ENCODE data around the gene PHF2.

Gene PHF2

DNA sequence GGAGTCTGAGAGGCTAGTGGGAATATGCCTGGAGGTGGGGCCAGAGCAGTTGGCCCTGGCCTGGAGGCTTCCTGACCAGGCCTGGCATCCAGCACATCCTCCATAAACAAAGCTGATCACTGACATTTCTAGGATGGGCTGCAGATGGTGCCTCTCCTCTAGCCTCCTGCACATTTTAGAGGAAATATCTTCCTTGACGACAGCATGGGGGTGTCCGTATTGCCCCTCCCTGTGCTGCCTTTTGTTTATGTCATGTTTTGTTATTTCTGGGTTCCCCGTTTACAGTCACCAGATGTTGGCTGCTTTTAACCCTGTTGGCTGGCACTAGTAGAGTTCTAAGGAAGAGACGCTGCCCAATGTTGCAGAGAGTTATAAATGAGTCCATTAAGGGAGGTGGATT lies 148.5 kb downstream of the PHF2 start:
- peaks cover 4% of the 10 kb centered on the region for H3K27me3 Mint-ChIP-seq
- peaks cover 4% of the 10 kb centered on the region for H3K9me3 Mint-ChIP-seq
- H3K27ac Mint-ChIP-seq, result no peak overlapping the region
- DNase-seq (no peak), ATAC-seq (no peak)
- H3K4me3 Mint-ChIP-seq, result no peak overlapping the region
- no peaks in the 10 kb centered on the region for H3K36me3 Mint-ChIP-seq (ENCODE audit: low read depth)
- H3K4me1 Mint-ChIP-seq, result no peaks in the 10 kb centered on the region

DNA sequence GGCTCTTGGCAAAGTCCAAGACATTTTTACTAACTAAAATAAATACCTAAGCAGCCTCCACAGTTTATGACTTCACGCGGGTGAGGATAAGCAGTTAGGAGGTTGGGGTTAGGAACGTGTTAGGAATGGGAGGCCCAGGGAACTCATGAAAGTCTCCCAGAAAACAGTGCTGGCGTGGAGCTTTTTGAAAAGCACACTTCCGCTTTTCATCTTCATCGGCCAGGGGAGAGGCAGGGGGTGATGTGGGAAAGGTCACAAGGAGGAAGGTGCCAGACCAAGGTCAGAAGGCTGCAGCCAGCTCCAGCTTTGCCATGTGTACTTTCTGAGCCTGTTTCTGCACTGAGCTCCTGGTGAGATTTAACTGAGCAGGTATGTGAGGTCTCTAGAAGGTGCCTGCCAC lies 149.0 kb downstream of the PHF2 start:
- DNase-seq (no peak), ATAC-seq (no peak)
- no peak overlapping the region for H3K4me3 Mint-ChIP-seq
- H3K36me3 Mint-ChIP-seq (ENCODE audit: low read depth), result no peaks in the 10 kb centered on the region
- H3K4me1 Mint-ChIP-seq, result no peaks in the 10 kb centered on the region
- H3K27me3 Mint-ChIP-seq, result peaks cover 5% of the 10 kb centered on the region
- H3K27ac Mint-ChIP-seq, result no peak overlapping the region
- H3K9me3 Mint-ChIP-seq, result peaks cover 4% of the 10 kb centered on the region

DNA sequence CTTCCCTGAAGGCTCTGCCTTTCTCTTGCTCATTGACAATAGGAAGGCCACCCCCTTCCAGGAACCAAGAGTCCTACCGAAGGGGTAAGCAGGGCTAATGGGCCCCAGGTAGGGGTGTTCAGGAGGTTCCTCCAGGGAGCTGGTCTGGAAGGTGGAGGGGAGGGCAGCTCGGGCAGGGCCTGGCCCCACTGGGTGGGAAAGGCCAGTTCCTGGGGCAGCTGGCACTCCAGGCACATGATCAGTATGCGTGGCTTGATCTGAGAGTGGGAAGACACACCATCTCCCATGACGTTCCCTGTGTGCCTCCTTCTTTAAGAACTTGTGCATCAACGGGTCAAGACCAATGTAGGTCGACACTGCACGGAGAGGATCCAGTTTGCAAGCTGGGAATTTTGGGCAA lies 149.8 kb downstream of the PHF2 start:
- no peak for DNase-seq
- peaks cover 4% of the 10 kb centered on the region for H3K9me3 Mint-ChIP-seq
- no peaks in the 10 kb centered on the region for H3K4me1 Mint-ChIP-seq
- no peak for ATAC-seq
- H3K27ac Mint-ChIP-seq, result no peak overlapping the region
- H3K36me3 Mint-ChIP-seq (ENCODE audit: low read depth), result no peaks in the 10 kb centered on the region
- H3K27me3 Mint-ChIP-seq, result peaks cover 7% of the 10 kb centered on the region
- no peak overlapping the region for H3K4me3 Mint-ChIP-seq
